Raji (cell line): Measurements from ENCODE around the gene SHISA6.

ENCODE experiments used
- POLR2A ChIP-seq: IDR thresholded peaks from 2 replicates; pipeline ENCODE4 v1.6.1; 2011; ENCODE audit warnings: low read depth, low read length, control low read depth; ENCODE audit not compliant: insufficient read depth

SHISA6 gene

DNA sequence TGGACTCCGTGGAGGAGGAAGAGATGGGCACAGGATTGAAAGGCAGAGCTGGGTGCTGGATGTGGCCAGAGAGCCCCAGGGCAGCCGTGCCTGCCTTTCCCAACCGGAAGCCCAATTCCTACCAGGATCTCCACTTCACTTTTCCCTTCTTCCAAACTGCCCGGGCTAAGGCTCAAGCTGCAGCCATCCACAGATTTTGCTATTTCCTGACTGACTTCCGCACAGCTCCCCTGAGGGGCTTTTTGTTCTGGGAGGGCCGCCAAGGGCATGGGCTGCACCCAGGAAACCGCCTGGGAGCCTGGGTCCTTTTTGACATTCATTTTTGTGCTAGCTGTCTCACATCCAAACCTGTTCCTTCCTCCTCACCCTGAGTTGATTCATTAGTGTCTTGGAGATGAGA is 4.2 kb downstream of the SHISA6 start:
- TF ChIP-seq POLR2A: no peak

- TF ChIP-seq POLR2A: no peak
Measured at GRCh38 chr17:11245791-11246190, 4.8 kb downstream of the SHISA6 start.

DNA sequence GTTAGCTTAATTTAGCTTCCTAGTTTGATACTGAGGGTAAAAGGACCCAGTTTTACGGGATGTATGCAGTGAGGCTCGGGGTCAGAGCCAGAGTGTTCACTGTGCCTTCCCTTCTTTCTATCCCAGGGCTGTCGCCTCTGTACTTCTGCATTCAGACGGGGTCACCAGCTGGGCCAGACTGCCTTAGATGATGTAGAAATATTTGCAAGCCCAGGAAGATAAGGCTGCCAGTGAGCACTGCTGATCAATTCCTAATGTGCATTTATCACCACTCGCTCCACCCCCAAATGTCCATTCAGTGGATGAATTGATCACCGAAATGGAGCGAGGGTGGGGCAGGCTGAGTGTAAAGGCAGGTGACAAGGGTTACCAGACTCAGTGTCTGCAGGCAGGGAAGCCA is 9.1 kb downstream of the SHISA6 start:
- no peak for TF ChIP-seq POLR2A

DNA sequence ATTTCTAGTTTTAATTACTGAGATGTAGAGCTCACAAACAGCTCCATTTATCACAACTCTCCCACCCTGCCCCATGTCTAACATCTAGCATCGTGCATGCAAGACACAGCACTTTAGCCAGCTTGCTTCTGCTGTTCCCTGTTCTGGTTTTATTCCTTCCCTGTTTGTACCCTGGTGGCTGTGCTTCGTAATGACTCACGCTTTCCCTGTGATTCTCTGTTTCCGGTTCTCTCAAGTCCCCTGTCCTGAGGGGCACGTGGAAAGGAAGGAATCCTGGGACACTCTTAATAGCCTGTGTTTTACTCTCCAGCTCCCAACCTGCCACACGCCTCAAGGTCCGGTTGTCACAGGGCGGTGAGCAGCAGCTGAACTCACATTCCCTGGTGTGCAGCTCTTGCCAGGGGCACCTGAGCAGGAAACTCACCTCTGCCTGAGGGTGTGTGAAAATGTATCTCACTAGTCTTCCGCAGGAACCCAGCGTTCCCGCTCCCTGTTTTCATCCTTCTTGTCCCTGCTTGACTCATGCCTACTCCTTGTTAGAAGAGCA is 10.6 kb downstream of the SHISA6 start:
- no peak for TF ChIP-seq POLR2A

- no peak for TF ChIP-seq POLR2A
Measured at GRCh38 chr17:11252146-11252545, 11.1 kb downstream of the SHISA6 start.

GRCh38 chr17:11256877-11257276 is 15.9 kb downstream of the SHISA6 start:
- TF ChIP-seq POLR2A: no peak

DNA sequence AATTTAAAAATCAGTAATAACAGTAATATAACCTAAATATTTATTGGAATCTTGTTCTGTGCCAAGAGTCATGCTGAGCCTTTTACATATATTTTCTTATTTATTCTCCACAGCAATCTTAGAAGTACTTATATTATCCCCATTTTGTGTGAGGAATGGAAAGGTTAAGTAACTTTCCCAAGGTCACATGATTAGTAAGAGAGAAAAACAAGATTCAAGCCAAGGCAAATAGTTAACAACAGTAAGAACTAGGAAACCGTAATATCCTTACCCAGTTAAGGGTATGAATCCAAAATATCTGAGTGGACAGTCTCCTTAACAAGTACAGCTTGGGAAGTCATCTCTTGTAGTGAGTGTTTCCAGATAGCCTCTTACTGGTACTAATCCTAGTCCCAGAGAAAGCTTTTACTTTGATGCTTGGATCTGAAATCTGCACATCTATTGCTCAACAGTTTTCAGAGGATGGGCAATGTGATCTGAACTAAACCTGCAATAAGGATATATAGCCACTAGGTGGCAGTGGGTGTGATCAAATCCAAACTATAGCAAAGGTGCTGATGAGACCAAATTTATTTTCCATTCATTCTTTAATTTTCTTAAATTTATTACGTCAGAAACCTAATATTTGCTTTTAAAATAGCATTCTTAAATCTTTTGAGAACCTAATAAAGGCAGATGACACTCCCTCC is 23.3 kb downstream of the SHISA6 start:
- TF ChIP-seq POLR2A: no peak

GRCh38 chr17:11267999-11268575 is 27.1 kb downstream of the SHISA6 start:
- TF ChIP-seq POLR2A: no peak

GRCh38 chr17:11269210-11269609 is 28.2 kb downstream of the SHISA6 start:
- no peak for TF ChIP-seq POLR2A

DNA sequence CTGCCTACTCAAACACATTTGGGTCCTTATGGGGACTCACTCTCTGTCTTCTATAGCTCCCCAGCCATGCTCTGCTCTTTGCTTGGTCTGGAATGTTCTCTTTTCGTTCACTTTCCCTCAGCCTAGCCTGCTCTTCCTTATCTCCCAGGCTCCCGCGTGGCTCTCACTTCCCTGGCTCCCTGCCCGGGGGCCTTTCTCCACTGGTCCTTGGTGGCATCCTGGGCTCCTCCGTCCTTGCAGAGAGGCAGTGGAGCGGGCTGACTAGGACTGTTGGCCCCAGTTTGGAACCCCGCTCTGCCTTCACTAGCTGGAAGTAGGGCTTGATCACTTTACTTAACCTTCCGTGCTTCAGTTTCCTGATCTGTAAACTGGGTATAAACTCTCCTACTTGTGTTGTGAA is 31.2 kb downstream of the SHISA6 start:
- TF ChIP-seq POLR2A: no peak

DNA sequence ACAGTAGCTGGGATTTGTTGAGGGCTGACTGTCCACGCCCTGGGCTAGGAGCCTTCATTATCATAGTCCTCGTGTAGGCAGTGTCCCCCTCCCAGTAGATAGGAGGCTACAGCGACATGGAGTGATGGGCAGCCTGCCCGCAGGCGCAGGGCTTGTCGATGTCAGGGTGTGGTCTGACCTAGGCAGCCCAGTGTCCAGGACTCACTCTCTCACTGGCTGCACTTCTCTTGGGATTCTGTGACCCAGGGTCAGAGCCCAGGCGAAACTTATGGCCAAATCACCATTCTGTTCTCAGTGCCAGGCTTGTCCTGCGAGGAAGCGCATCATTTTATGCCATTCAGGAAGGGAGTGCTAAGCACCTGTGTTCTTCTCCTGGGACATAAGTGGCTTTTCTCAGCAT is 32.6 kb downstream of the SHISA6 start:
- no peak for TF ChIP-seq POLR2A

GRCh38 chr17:11274106-11274505 is 33.1 kb downstream of the SHISA6 start:
- TF ChIP-seq POLR2A: no peak

- no peak for TF ChIP-seq POLR2A
Measured at GRCh38 chr17:11276486-11276885, 35.5 kb downstream of the SHISA6 start.

DNA sequence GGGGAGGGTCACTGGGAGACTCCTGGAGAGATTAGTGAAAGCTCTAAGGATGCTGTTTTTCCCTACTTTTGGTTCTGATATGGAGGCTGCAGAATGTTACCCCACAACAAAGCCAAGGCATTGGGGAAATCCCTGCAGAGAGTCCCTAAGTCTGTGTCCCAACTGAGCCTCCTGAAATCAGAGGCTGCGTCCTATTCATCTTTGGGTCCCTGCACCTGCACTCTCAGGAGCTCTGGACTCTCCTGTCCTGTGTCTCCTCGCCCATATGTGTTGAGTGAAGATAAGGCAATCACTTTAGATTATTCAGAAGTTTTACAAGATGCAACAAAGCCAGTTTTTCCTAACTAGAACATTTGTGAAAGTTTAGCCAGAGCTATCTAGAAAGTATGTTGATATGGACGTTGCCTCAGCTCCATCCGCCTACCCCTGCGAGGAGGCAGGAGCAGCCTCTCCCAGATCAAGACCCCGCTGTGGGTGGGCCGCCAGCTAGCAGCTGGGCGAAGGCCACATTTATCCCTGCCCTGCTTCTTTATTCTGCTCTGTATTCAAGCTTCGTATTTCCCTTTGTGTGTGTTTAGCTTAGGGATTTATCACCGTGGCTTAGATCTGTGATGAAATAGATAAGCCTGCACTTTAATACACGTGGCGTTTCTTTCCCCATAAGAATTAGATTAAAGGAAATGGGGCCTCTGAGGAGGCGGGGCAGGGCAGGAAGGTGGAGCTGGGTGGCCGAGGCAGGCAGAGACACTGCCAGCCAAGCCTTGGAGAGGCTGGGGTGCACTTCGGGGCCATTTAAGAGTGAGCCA is 37.4 kb downstream of the SHISA6 start:
- TF ChIP-seq POLR2A: no peak

DNA sequence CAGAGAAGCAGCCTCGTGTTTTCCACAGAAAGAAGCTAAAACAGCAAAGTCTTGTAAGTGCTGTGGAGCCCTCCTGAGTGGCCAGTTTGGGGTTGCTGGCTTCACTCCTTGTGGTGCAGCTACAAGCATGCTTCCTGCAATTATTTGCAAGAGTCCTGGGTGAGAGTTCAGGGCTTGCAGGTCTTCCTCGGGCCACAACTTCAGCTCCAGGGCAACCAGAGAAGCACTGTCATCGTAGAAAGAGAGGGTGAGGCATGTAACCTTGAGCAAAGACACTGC is 37.9 kb downstream of the SHISA6 start:
- TF ChIP-seq POLR2A: no peak

DNA sequence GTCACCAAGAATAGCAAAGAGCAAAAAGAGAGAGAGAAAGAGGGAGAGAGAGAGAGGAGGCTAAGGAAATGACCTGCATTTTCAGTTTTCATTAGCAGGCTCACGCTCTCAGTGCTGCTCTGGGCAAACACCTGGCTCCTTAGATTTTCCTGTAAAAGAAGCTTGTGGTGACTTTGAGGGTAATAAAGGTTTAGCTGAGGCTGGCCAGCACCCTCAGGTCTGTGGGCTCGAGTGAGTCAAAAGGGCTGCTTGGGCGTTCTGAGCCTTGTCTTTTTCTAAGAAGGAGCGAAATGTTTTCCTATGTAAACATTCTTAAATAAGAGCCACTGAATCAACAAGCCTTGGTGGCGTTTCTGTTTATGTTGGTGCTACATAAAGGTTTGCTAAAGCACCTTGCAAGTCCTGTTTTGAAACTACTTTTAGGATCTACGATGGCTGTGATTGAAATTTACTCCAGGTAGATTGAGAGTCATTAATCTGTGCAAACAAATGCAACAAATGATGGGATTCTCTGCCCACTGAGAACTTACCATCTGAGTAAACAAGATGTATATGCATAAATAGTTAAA is 38.8 kb downstream of the SHISA6 start:
- TF ChIP-seq POLR2A: no peak
